Activated CD4-positive, CD25-positive, alpha-beta regulatory T cell treated with anti-CD3 and anti-CD28 coated beads, Interleukin-2, amount 50 U/mL, for 72 hours (primary cell): ENCODE data around the gene DEFB124.

Experiments used
- DNase-seq: peaks from one replicate; pipeline ENCODE4 v3.0.0; 2021

Gene DEFB124

GRCh38 chr20:31415653-31416052 is 59.3 kb downstream of the DEFB124 start:
- no peak for DNase-seq
